Body of pancreas (tissue), 4 donors: ENCODE data around the gene PANX1.

Experiments
- POLR2A ChIP-seq, 3 donors: fragments of 450-650 bp; IDR thresholded peaks; one replicate each; pipeline ENCODE4 v1.6.1; 2016; ENCODE audit warnings: antibody characterized with exemption in 3 of 3, mild to moderate bottlenecking in 2 of 3
- TF ChIP-seq, protein P1 (sequence below), 7 experiments: fragments of 450-650 bp in 4 of 7; fragments of 200-600 bp in 3 of 7; sonication (generic) in 3 of 7; IDR thresholded peaks; one replicate each; pipeline ENCODE4 v1.5.1; 2016 to 2019; ENCODE audit warnings: antibody characterized with exemption in 7 of 7

- TF ChIP-seq, protein P1, sequence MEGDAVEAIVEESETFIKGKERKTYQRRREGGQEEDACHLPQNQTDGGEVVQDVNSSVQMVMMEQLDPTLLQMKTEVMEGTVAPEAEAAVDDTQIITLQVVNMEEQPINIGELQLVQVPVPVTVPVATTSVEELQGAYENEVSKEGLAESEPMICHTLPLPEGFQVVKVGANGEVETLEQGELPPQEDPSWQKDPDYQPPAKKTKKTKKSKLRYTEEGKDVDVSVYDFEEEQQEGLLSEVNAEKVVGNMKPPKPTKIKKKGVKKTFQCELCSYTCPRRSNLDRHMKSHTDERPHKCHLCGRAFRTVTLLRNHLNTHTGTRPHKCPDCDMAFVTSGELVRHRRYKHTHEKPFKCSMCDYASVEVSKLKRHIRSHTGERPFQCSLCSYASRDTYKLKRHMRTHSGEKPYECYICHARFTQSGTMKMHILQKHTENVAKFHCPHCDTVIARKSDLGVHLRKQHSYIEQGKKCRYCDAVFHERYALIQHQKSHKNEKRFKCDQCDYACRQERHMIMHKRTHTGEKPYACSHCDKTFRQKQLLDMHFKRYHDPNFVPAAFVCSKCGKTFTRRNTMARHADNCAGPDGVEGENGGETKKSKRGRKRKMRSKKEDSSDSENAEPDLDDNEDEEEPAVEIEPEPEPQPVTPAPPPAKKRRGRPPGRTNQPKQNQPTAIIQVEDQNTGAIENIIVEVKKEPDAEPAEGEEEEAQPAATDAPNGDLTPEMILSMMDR (IDR thresholded peaks at IDR 0.05), result no peak
- TF ChIP-seq POLR2A (IDR thresholded peaks at IDR 0.05), result no peak
Measured at GRCh38 chr11:94184846-94185245, 56.2 kb downstream of the PANX1 start.
